Stimulated activated naive B cell treated with anti-CD40 and anti-IgM and Interleukin-4, amounts not matched to agents 10 μg/mL and 1 μg/mL and 100 μg/mL, for 72 hours (primary cell): ENCODE measurements around the gene LTO1.

ENCODE experiments used
- ATAC-seq, 2 donors: fragments of 150-1000 bp; cut with Tn5 transposase; replicated peaks; 2 replicates each; pipeline ENCODE4 v1.10.0; 2021; ENCODE audit warnings: moderate library complexity in 1 of 2
- DNase-seq: peaks from one replicate; pipeline ENCODE4 v3.0.0; 2021
- H3K27ac Mint-ChIP-seq: one replicate; pipeline ENCODE4 v1.8.0; 2022; ENCODE audit warnings: mild to moderate bottlenecking, mixed read lengths
- H3K27me3 Mint-ChIP-seq, 2 donors: one replicate each; pipeline ENCODE4 v1.8.0; 2022; ENCODE audit warnings: mixed read lengths in 2 of 2
- H3K36me3 Mint-ChIP-seq, 2 donors: one replicate each; pipeline ENCODE4 v1.8.0; 2022; ENCODE audit warnings: mixed read lengths in 2 of 2, mild to moderate bottlenecking in 1 of 2
- H3K4me1 Mint-ChIP-seq, 2 donors: one replicate each; pipeline ENCODE4 v1.8.0; 2022; ENCODE audit warnings: mixed read lengths in 2 of 2, mild to moderate bottlenecking in 1 of 2
- H3K4me3 Mint-ChIP-seq, 2 donors: one replicate each; pipeline ENCODE4 v1.8.0; 2022; ENCODE audit warnings: mild to moderate bottlenecking in 2 of 2, mixed read lengths in 2 of 2, moderate library complexity in 1 of 2
- H3K9me3 Mint-ChIP-seq, 2 donors: one replicate each; pipeline ENCODE4 v1.8.0; 2022; ENCODE audit warnings: mixed read lengths in 2 of 2, mild to moderate bottlenecking in 1 of 2

LTO1 gene

DNA sequence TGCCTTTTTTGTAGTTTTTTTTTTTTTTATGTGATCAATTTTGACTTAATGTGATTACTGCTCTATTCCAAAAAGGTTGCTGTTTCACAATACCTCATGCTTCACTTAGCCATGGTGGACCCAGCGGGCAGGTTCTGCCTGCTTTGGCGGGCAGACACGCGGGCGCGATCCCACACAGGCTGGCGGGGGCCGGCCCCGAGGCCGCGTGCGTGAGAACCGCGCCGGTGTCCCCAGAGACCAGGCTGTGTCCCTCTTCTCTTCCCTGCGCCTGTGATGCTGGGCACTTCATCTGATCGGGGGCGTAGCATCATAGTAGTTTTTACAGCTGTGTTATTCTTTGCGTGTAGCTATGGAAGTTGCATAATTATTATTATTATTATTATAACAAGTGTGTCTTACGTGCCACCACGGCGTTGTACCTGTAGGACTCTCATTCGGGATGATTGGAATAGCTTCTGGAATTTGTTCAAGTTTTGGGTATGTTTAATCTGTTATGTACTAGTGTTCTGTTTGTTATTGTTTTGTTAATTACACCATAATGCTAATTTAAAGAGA lies 21.7 kb downstream of the LTO1 start:
- no peak for DNase-seq
- Mint-ChIP-seq H3K4me1 (peaks cover 0 to 8% of the 10 kb centered on the region in 2 donors), H3K27ac (no peak overlapping the region), H3K36me3 (peaks cover 12 to 33% of the 10 kb centered on the region in 2 donors), H3K27me3 (no peaks in the 10 kb centered on the region), H3K9me3 (no peaks in the 10 kb centered on the region), H3K4me3 (no peak overlapping the region)
- ATAC-seq = no peak

DNA sequence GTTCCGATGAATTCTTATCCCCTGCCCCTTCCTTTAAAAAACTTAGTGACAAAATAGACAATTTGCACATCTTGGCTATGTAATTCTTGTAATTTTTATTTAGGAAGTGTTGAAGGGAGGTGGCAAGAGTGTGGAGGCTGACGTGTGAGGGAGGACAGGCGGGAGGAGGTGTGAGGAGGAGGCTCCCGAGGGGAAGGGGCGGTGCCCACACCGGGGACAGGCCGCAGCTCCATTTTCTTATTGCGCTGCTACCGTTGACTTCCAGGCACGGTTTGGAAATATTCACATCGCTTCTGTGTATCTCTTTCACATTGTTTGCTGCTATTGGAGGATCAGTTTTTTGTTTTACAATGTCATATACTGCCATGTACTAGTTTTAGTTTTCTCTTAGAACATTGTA lies 22.2 kb downstream of the LTO1 start:
- DNase-seq = no peak
- H3K36me3 Mint-ChIP-seq = peaks cover 12 to 34% of the 10 kb centered on the region in 2 donors
- no peak overlapping the region for H3K27ac Mint-ChIP-seq
- no peaks in the 10 kb centered on the region for H3K9me3 Mint-ChIP-seq
- H3K4me3 Mint-ChIP-seq = no peak overlapping the region
- ATAC-seq = no peak
- H3K4me1 Mint-ChIP-seq = peaks cover under 1 to 11% of the 10 kb centered on the region in 2 donors
- no peaks in the 10 kb centered on the region for H3K27me3 Mint-ChIP-seq

DNA sequence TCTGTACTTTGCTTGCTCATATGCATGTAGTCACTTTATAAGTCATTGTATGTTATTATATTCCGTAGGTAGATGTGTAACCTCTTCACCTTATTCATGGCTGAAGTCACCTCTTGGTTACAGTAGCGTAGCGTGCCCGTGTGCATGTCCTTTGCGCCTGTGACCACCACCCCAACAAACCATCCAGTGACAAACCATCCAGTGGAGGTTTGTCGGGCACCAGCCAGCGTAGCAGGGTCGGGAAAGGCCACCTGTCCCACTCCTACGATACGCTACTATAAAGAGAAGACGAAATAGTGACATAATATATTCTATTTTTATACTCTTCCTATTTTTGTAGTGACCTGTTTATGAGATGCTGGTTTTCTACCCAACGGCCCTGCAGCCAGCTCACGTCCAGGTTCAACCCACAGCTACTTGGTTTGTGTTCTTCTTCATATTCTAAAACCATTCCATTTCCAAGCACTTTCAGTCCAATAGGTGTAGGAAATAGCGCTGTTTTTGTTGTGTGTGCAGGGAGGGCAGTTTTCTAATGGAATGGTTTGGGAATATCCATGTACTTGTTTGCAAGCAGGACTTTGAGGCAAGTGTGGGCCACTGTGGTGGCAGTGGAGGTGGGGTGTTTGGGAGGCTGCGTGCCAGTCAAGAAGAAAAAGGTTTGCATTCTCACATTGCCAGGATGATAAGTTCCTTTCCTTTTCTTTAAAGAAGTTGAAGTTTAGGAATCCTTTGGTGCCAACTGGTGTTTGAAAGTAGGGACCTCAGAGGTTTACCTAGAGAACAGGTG lies 23.1 kb downstream of the LTO1 start:
- peaks cover 5 to 10% of the 10 kb centered on the region in 2 donors for H3K4me1 Mint-ChIP-seq
- no peak overlapping the region for H3K27ac Mint-ChIP-seq
- DNase-seq = no peak
- peaks cover 15 to 38% of the 10 kb centered on the region in 2 donors for H3K36me3 Mint-ChIP-seq
- H3K4me3 Mint-ChIP-seq = no peak overlapping the region
- no peaks in the 10 kb centered on the region for H3K27me3 Mint-ChIP-seq
- no peak for ATAC-seq
- H3K9me3 Mint-ChIP-seq = no peaks in the 10 kb centered on the region

DNA sequence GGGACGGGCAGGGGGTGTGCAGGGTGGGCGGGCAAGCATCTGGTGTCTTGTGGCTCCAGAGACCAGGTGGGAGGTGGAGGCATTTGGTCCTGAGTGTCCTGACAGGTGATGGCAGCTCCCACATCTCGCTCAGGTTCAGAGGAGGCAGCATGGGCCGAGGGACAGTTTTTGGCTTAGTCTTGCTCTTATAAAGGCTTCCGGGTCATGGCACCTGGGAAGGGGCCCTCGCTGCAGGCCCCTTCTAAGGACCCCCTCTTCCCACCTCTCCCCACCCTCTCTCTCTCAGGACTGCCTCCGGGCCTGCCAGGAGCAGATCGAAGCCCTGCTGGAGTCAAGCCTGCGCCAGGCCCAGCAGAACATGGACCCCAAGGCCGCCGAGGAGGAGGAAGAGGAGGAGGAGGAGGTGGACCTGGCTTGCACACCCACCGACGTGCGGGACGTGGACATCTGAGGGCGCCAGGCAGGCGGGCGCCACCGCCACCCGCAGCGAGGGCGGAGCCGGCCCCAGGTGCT lies 24.3 kb downstream of the LTO1 start:
- DNase-seq (no peak), ATAC-seq (no peak)
- peaks cover 5 to 7% of the 10 kb centered on the region in 2 donors for H3K4me1 Mint-ChIP-seq
- H3K9me3 Mint-ChIP-seq = no peaks in the 10 kb centered on the region
- H3K4me3 Mint-ChIP-seq = no peak overlapping the region
- H3K27me3 Mint-ChIP-seq = no peaks in the 10 kb centered on the region
- H3K27ac Mint-ChIP-seq = no peak overlapping the region
- H3K36me3 Mint-ChIP-seq = peaks cover 13 to 38% of the 10 kb centered on the region in 2 donors

DNA sequence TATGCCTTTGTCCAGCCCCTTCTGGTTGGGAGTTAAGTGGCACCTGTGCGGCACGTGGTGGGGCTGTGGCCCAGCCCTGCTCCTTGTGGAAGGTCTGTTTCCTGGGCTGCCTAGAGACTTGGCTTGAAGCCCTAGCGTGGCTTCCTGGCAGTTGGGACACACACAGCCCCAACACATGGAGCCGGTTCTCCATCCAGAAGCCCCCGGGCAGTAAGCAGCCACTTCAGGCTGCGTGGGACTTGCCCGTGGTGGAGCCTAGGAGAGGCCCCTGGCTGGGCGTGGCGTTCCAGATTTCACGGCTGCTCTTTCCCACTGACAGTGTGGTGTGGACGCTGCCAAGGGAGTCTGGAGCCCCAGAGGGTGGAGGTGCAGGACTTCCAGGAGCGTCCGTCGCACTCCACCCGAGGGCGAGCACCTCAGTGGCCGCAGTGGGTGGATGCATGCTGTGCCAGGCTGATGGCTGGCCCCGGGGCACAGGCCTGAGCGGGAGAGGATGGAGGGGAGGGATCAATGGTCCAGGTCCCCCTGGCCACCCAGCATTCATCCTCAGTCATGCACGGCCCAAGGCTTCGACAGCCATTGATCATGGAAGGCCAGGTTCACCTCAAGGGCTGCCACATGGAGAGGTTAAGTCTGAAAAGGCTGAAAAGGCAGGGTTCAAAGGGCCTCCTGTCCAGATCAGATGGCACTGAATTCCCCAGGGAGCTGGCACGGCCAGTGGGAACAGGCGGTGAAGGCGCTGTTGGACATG lies 24.9 kb downstream of the LTO1 start:
- no peak overlapping the region for H3K27ac Mint-ChIP-seq
- H3K36me3 Mint-ChIP-seq = peaks cover 15 to 42% of the 10 kb centered on the region in 2 donors
- no peaks in the 10 kb centered on the region for H3K27me3 Mint-ChIP-seq
- H3K4me3 Mint-ChIP-seq = no peak overlapping the region
- H3K9me3 Mint-ChIP-seq = no peaks in the 10 kb centered on the region
- peaks cover 5 to 7% of the 10 kb centered on the region in 2 donors for H3K4me1 Mint-ChIP-seq
- ATAC-seq (no peak), DNase-seq (no peak)

DNA sequence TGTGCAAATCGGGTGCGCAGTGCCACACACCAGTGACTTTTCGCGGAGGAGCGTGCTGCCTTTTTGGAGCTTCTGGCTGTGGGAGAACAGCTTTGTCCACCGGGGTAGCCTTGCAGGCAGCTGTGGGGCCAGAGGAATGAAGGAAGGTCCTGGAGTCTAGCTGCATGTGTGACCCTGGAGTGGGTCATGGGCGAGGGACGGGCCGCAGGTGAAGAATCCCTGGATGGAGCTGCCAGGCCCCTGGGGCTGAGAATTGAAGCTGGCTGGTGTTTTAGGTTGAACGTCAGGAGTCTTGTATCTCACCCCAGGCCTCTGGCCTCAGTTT lies 25.6 kb downstream of the LTO1 start:
- DNase-seq (no peak), ATAC-seq (no peak)
- Mint-ChIP-seq H3K27me3 (no peaks in the 10 kb centered on the region), H3K4me3 (no peak overlapping the region), H3K27ac (no peak overlapping the region), H3K9me3 (no peaks in the 10 kb centered on the region), H3K36me3 (peaks cover 15 to 37% of the 10 kb centered on the region in 2 donors), H3K4me1 (peaks cover 5 to 7% of the 10 kb centered on the region in 2 donors)

DNA sequence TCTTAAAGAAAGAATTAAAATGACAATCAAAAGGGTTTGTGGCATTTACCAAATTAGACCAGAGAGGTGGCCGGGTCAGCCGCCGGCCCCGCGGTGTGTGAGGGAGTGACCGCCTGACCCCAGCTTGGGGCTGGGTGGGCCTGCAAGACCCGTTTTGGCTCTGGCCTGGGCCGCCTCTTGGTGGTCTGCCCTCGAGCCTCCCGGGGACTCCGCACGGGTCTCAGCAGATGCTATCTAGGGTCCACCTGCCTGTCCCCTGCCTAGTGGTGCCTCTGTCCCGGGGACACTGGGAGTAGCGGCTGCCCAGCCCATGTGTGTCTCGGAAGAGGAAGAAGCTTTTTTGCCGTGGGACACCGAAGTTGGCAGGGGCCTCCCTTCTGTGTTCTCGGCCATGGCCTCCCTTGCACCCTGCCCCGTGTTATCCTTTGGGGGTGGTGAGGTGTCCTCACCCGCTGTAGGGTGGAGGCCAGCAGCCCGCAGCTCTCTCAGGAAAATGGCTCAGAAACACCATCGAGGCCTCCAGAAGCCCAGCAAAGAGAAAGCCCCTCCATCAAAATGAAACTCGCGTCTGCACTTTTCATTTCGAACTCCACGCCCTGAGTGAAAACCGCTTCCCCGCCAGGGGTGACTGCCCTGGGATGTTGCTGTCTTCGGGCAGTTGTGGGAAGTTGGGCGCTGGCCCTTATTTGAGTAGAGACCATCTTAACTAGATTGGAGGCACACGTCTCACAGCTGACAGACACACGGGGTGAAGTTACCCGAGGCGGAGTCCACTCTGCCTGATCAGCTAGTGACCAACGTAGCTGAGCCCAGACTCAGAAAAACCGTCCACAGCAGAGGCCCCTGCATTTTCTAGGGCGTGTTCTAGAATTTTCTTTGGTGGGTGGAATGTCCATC lies 26.2 kb downstream of the LTO1 start:
- no peak for DNase-seq
- no peak overlapping the region for H3K27ac Mint-ChIP-seq
- H3K4me1 Mint-ChIP-seq = peaks cover 5 to 7% of the 10 kb centered on the region in 2 donors
- H3K27me3 Mint-ChIP-seq = no peaks in the 10 kb centered on the region
- H3K36me3 Mint-ChIP-seq = peaks cover 15 to 36% of the 10 kb centered on the region in 2 donors
- H3K4me3 Mint-ChIP-seq = no peak overlapping the region
- no peaks in the 10 kb centered on the region for H3K9me3 Mint-ChIP-seq
- ATAC-seq = no peak

DNA sequence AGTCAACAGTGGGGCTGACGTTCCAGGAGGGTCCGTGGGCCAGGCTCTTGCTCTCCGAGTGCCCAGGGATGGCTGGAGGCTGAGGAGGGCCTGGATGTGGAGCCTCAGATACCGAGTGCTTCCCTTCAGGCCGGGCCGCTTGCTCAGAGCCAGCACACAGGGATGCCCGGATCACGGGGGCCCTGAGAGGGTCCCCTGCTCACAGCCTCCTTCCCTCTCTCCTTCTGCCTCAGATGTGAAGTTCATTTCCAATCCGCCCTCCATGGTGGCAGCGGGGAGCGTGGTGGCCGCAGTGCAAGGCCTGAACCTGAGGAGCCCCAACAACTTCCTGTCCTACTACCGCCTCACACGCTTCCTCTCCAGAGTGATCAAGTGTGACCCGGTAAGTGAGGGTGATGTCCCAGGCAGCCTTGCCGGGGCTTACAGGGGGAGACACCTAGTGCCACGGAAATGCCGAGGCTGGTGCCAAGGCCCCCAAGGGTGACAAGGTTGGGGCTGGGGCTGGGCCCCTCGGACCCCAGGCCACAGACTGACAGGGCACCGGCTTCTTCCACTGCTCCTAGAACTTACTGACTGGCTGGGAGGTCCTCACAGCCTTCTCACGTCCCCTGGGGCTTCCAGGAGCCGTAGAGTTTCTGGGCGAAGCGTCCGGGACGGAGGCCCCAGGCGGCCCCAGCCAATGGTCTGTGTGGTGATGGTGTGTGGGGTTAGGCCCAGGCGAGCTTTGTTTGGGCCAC lies 27.2 kb downstream of the LTO1 start:
- no peaks in the 10 kb centered on the region for H3K27me3 Mint-ChIP-seq
- peak in 1 of 2 donors; percentile 25 for ATAC-seq
- H3K27ac Mint-ChIP-seq = peak overlapping the region; percentile 68
- no peak for DNase-seq
- peaks cover 7 to 14% of the 10 kb centered on the region in 2 donors for H3K4me1 Mint-ChIP-seq
- H3K9me3 Mint-ChIP-seq = no peaks in the 10 kb centered on the region
- H3K4me3 Mint-ChIP-seq = no peak overlapping the region
- peaks cover 12 to 32% of the 10 kb centered on the region in 2 donors for H3K36me3 Mint-ChIP-seq

DNA sequence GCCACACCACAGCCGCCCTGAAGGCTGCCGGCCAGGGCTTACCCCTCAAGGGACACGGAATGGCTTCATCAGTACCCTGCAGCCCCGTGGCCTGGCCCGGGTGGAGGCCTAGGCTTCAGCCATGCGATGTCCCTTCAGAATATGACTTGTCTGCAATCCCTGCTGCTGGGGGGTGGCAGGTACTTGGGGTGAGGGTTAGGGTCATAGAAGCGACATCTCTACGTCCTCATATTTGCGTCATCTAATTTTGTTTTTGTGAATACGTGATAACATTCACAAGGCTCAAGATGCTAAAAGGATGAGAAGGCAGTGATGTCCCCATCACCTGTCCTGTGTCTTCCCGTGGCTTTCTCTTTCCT lies 27.8 kb downstream of the LTO1 start:
- H3K4me1 Mint-ChIP-seq = peaks cover 7 to 14% of the 10 kb centered on the region in 2 donors
- no peaks in the 10 kb centered on the region for H3K9me3 Mint-ChIP-seq
- H3K27ac Mint-ChIP-seq = no peak overlapping the region
- ATAC-seq = no peak
- no peak for DNase-seq
- no peak overlapping the region for H3K4me3 Mint-ChIP-seq
- H3K27me3 Mint-ChIP-seq = no peaks in the 10 kb centered on the region
- H3K36me3 Mint-ChIP-seq = peaks cover 12 to 28% of the 10 kb centered on the region in 2 donors

DNA sequence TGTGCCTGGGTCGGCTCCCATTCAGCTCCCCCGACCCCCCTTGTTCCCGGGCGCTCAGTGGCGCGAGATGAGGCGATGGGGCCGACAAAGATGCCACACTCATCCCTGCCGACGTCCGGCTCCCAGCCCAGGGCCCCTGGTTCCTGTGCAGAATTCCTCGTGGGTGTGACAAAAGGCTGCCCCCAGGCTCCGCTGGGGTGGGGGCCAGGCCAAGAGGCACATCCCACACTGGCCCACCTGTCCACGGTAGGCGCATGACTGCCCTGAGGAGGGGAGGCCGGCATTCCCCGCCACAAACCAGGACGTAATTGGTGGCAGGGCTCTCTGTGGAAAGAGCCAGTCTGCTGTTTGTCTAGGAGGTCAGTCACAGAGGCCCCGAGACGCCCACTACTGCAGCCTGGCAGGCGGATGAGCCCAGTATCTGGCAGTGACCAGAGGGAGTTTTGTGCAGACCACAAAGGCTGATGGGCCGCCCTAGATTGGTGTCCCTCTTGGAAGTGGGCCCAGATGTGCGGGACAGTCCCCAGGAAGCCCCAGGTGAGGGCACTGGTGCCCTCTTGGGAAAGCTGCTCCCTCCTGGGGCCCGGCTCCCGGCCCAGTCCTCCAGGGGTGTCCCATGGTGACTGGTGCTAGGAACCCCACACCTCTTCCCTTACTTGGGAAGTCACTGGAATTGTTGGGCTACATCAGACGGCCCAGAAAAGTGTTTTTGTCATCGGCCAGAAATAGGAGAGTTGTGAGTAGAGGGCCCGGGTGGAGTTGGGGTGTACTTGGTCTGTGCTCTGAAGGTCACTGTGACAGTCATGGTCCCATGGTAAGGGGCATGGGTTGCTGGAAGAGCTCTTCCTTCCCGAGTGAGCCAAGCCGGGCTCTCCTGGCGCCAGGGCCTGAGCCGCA lies 28.4 kb downstream of the LTO1 start:
- ATAC-seq = no peak
- no peaks in the 10 kb centered on the region for H3K27me3 Mint-ChIP-seq
- no peaks in the 10 kb centered on the region for H3K9me3 Mint-ChIP-seq
- peaks cover 7 to 14% of the 10 kb centered on the region in 2 donors for H3K4me1 Mint-ChIP-seq
- peak overlapping the region; percentile 62 for H3K27ac Mint-ChIP-seq
- peaks cover 12 to 24% of the 10 kb centered on the region in 2 donors for H3K36me3 Mint-ChIP-seq
- no peak overlapping the region for H3K4me3 Mint-ChIP-seq
- DNase-seq = no peak

DNA sequence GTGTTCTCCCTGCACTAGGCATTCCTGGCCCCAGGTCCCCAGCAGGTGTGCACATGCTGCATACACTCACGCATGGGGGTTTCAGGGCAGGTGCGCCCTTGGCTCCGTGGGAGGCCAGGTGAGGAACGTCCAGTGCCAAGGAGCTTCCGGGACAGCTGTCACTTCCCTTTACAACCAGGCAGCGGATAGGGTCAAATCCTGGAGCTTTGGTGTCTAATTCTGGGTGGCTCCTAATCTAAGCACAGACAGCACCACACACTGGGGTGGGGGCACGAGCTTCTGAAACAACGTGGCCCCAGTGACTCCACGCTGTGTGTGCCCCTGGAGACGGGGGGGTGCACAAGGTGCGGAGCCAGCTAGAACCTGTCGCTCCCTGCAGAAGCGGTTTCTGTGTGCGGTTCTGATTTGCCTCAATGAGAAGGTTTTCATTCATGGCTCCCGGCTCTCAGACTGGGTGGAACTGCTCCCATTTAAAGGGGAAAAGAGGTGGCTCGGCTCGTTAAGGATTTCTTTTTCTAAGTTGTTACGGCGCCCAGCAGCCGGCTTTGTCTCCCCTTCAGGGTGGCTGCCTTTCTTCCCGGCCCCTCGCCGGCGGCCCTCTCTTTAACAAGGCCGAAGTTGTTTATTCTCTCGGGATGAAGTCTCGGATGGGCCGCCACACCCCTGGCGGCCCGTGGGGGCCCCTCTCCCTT lies 29.2 kb downstream of the LTO1 start:
- ATAC-seq (no peak), DNase-seq (no peak)
- H3K9me3 Mint-ChIP-seq = no peaks in the 10 kb centered on the region
- no peak overlapping the region for H3K4me3 Mint-ChIP-seq
- no peak overlapping the region for H3K27ac Mint-ChIP-seq
- H3K4me1 Mint-ChIP-seq = peaks cover 11 to 20% of the 10 kb centered on the region in 2 donors
- peaks cover 12 to 20% of the 10 kb centered on the region in 2 donors for H3K36me3 Mint-ChIP-seq
- peaks cover 4 to 5% of the 10 kb centered on the region in 2 donors for H3K27me3 Mint-ChIP-seq

DNA sequence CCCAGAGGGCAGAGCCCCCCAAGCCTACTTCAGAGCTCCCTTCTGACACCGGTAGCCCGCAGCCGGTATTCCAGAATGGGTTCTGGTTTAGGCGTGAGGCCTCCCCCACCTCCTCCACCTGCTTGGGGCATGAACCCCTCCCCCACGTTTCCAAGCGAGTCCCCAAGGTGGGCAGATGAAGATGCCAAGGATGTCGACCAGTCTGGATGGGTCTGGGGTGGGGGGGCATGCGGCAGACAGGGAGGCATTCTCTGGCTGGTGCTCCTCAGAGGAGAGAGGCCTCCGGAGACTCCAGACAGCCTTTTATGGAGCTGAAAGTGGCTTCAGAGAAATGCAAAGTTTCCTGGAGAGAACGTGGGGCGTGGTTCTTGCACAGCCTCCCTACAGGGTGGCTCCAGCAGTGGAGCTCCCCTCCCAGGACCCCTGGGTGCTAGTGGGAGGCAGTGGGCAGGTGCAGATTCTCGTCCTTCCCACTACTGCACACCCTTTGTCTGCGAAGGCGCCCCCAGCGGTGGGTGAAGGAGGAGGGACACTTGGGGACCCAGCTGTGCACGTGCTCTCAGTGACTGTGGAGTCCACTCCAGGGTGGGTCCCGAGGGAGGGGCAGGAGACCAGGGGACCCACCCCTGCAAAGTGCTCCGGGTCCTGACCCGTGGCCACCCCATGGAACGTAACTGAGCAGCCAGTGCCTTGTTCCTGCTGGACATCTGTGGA lies 30.0 kb downstream of the LTO1 start:
- Mint-ChIP-seq H3K9me3 (no peaks in the 10 kb centered on the region), H3K27ac (no peak overlapping the region), H3K27me3 (peaks cover 12 to 13% of the 10 kb centered on the region in 2 donors), H3K36me3 (peaks cover 8 to 20% of the 10 kb centered on the region in 2 donors), H3K4me1 (peaks cover 16 to 28% of the 10 kb centered on the region in 2 donors), H3K4me3 (no peak overlapping the region)
- no peak for ATAC-seq
- no peak for DNase-seq
